Endothelial cell of umbilical vein (primary cell): Measurements from ENCODE around the gene GRIK1.

Experiments used
- EZH2 ChIP-seq: IDR thresholded peaks from 2 replicates; pipeline ENCODE4 v1.6.1; 2012; ENCODE audit warnings: borderline replicate concordance, low read depth, mild to moderate bottlenecking, moderate library complexity, low read length, inconsistent platforms; ENCODE audit not compliant: severe bottlenecking
- GATA2 ChIP-seq: IDR thresholded peaks from 2 replicates; pipeline ENCODE4 v1.7.0; 2011; ENCODE audit warnings: low read depth, mild to moderate bottlenecking, moderate library complexity, mixed read lengths, low read length; ENCODE audit not compliant: insufficient read length, insufficient read depth
- JUN ChIP-seq: IDR thresholded peaks from 2 replicates; pipeline ENCODE4 v1.6.1; 2011; ENCODE audit warnings: borderline replicate concordance, low read depth; ENCODE audit not compliant: insufficient read length, insufficient read depth
- POLR2AphosphoS5 ChIP-seq: IDR thresholded peaks from 2 replicates; pipeline ENCODE4 v1.6.1; 2012; ENCODE audit warnings: low read depth, mild to moderate bottlenecking, control low read depth, low read length, moderate library complexity; ENCODE audit not compliant: insufficient read depth
- TF ChIP-seq, protein P1 (sequence below), 2 donors: IDR thresholded peaks; 1 replicate in 1 of 2; 2 replicates in 1 of 2; pipeline ENCODE4 v1.5.1; 2011; ENCODE audit warnings: low read length in 2 of 2, mild to moderate bottlenecking in 2 of 2, moderate library complexity in 2 of 2, control low read depth in 1 of 2, inconsistent platforms in 1 of 2, low read depth in 1 of 2; ENCODE audit not compliant: insufficient read depth in 1 of 2; ENCODE audit errors: extremely low read depth in 1 of 2

DNA sequence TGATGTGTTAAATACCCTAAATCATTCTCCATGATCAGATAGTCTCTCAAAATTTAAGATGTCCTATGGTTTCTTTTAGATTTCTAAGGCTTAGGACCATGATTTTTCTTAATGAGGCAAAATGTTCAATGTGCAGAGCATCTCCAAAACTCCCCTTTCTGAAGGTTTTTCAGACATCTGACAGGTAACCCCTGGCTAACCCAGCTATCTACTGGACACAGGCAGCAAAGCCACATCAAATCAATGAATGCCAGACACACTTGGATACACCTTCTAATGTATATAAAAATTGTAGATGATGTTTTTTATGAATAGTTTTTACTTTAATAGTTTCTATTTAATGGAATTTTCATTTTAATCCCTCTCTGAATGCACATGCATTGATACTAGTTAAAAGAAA, 285.6 kb downstream of the GRIK1 start:
- TF ChIP-seq, protein P1, sequence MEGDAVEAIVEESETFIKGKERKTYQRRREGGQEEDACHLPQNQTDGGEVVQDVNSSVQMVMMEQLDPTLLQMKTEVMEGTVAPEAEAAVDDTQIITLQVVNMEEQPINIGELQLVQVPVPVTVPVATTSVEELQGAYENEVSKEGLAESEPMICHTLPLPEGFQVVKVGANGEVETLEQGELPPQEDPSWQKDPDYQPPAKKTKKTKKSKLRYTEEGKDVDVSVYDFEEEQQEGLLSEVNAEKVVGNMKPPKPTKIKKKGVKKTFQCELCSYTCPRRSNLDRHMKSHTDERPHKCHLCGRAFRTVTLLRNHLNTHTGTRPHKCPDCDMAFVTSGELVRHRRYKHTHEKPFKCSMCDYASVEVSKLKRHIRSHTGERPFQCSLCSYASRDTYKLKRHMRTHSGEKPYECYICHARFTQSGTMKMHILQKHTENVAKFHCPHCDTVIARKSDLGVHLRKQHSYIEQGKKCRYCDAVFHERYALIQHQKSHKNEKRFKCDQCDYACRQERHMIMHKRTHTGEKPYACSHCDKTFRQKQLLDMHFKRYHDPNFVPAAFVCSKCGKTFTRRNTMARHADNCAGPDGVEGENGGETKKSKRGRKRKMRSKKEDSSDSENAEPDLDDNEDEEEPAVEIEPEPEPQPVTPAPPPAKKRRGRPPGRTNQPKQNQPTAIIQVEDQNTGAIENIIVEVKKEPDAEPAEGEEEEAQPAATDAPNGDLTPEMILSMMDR (IDR thresholded peaks at IDR 0.05; ENCODE audit: extremely low read depth in 1 of 2, insufficient read depth in 1 of 2, low read depth in 1 of 2, low read length in 2 of 2) = no peak
- TF ChIP-seq GATA2 (no peak), POLR2AphosphoS5 (no peak), EZH2 (no peak), JUN (no peak)
